ENCODE measurements around the gene SLC5A2.

The SLC5A2 gene

GRCh38 chr16:31471875-31472708 lies 10.8 kb upstream of the SLC5A2 start, which contains the start of gene TGFB1I1 (continued):
- TF ChIP-seq, protein P1, sequence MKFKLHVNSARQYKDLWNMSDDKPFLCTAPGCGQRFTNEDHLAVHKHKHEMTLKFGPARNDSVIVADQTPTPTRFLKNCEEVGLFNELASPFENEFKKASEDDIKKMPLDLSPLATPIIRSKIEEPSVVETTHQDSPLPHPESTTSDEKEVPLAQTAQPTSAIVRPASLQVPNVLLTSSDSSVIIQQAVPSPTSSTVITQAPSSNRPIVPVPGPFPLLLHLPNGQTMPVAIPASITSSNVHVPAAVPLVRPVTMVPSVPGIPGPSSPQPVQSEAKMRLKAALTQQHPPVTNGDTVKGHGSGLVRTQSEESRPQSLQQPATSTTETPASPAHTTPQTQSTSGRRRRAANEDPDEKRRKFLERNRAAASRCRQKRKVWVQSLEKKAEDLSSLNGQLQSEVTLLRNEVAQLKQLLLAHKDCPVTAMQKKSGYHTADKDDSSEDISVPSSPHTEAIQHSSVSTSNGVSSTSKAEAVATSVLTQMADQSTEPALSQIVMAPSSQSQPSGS (tag by site-specific recombination; IDR thresholded peaks at IDR 0.05; ENCODE audit: low read depth), result no peak
- TF ChIP-seq ZNF658 (tag by site-specific recombination; IDR thresholded peaks at IDR 0.05) (no peak), ZNF555 (tag by site-specific recombination; conservative IDR thresholded peaks at IDR 0.05) (no peak), ZNF792 (tag by site-specific recombination; IDR thresholded peaks at IDR 0.05) (no peak), ZBTB8A (tag by site-specific recombination; IDR thresholded peaks at IDR 0.05) (peak; percentile 94), ZNF169 (tag by site-specific recombination; IDR thresholded peaks at IDR 0.05) (no peak), ZNF121 (tag by site-specific recombination; IDR thresholded peaks at IDR 0.05) (no peak), SCRT2 (tag by site-specific recombination; IDR thresholded peaks at IDR 0.05) (no peak), REPIN1 (tag by site-specific recombination; IDR thresholded peaks at IDR 0.05; ENCODE audit: low read depth) (no peak), ZNF843 (tag by site-specific recombination; IDR thresholded peaks at IDR 0.05) (no peak), ZNF610 (tag by site-specific recombination; IDR thresholded peaks at IDR 0.05; ENCODE audit: borderline replicate concordance) (0 out of 2 replicates have a peak, but pooled peaks have one; percentile 17), ZFP3 (tag by site-specific recombination; IDR thresholded peaks at IDR 0.05; ENCODE audit: low read depth) (no peak), ZNF501 (tag by site-specific recombination; IDR thresholded peaks at IDR 0.05) (no peak), ZSCAN16 (tag by site-specific recombination; IDR thresholded peaks at IDR 0.05) (no peak), ZNF24 (tag by site-specific recombination; IDR thresholded peaks at IDR 0.05) (no peak), ZNF239 (tag by site-specific recombination; IDR thresholded peaks at IDR 0.05) (no peak), PBX3 (CRISPR knock-in tag; IDR thresholded peaks at IDR 0.05) (no peak), HOXA7 (CRISPR knock-in tag; IDR thresholded peaks at IDR 0.05; ENCODE audit: borderline replicate concordance) (no peak), ZNF521 (tag by site-specific recombination; IDR thresholded peaks at IDR 0.05) (no peak), BCL6B (tag by site-specific recombination; IDR thresholded peaks at IDR 0.05) (no peak), ZEB2 (tag by site-specific recombination; IDR thresholded peaks at IDR 0.05) (peak; percentile 29; the same call in 1 of the 2 replicates), ZNF561 (tag by site-specific recombination; IDR thresholded peaks at IDR 0.05; ENCODE audit: borderline replicate concordance) (no peak; the same call in 1 of the 2 replicates), ZNF830 (tag by site-specific recombination; IDR thresholded peaks at IDR 0.05; ENCODE audit: low read depth) (no peak), ZNF785 (tag by site-specific recombination; IDR thresholded peaks at IDR 0.05) (no peak), ZNF133 (tag by site-specific recombination; IDR thresholded peaks at IDR 0.05) (no peak), ZNF37A (tag by site-specific recombination; IDR thresholded peaks at IDR 0.05) (no peak)
- TF ChIP-seq, protein P2, sequence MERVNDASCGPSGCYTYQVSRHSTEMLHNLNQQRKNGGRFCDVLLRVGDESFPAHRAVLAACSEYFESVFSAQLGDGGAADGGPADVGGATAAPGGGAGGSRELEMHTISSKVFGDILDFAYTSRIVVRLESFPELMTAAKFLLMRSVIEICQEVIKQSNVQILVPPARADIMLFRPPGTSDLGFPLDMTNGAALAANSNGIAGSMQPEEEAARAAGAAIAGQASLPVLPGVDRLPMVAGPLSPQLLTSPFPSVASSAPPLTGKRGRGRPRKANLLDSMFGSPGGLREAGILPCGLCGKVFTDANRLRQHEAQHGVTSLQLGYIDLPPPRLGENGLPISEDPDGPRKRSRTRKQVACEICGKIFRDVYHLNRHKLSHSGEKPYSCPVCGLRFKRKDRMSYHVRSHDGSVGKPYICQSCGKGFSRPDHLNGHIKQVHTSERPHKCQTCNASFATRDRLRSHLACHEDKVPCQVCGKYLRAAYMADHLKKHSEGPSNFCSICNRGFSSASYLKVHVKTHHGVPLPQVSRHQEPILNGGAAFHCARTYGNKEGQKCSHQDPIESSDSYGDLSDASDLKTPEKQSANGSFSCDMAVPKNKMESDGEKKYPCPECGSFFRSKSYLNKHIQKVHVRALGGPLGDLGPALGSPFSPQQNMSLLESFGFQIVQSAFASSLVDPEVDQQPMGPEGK (tag by site-specific recombination; IDR thresholded peaks at IDR 0.05), result peak; percentile 68
- TF ChIP-seq, protein P3, sequence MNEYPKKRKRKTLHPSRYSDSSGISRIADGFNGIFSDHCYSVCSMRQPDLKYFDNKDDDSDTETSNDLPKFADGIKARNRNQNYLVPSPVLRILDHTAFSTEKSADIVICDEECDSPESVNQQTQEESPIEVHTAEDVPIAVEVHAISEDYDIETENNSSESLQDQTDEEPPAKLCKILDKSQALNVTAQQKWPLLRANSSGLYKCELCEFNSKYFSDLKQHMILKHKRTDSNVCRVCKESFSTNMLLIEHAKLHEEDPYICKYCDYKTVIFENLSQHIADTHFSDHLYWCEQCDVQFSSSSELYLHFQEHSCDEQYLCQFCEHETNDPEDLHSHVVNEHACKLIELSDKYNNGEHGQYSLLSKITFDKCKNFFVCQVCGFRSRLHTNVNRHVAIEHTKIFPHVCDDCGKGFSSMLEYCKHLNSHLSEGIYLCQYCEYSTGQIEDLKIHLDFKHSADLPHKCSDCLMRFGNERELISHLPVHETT (tag by site-specific recombination; IDR thresholded peaks at IDR 0.05), result no peak
- TF ChIP-seq, protein P4, sequence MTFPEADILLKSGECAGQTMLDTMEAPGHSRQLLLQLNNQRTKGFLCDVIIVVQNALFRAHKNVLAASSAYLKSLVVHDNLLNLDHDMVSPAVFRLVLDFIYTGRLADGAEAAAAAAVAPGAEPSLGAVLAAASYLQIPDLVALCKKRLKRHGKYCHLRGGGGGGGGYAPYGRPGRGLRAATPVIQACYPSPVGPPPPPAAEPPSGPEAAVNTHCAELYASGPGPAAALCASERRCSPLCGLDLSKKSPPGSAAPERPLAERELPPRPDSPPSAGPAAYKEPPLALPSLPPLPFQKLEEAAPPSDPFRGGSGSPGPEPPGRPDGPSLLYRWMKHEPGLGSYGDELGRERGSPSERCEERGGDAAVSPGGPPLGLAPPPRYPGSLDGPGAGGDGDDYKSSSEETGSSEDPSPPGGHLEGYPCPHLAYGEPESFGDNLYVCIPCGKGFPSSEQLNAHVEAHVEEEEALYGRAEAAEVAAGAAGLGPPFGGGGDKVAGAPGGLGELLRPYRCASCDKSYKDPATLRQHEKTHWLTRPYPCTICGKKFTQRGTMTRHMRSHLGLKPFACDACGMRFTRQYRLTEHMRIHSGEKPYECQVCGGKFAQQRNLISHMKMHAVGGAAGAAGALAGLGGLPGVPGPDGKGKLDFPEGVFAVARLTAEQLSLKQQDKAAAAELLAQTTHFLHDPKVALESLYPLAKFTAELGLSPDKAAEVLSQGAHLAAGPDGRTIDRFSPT (tag by site-specific recombination; IDR thresholded peaks at IDR 0.05), result no peak
